GM23338 (cell line): ENCODE measurements around the gene SRMS. TPM values are rescaled to one million over a fixed set of nuclear protein-coding genes. Genes with fewer than 3 reads are reported as not detected.

ENCODE experiments used
- ATAC-seq: fragments of 200-7000 bp; cut with Tn5 transposase; 3 replicates; pipeline ENCODE4 v1.9.1; 2020
- DNase-seq: peaks from one replicate; pipeline ENCODE4 v3.0.0-alpha.2; 2015; ENCODE audit warnings: low spot score
- H2AFZ ChIP-seq: fragments of 200-600 bp; sonication (generic); 2 replicates; pipeline ENCODE4 v1.8.0; 2016; ENCODE audit warnings: antibody characterized with exemption, mild to moderate bottlenecking, moderate library complexity
- H3F3A ChIP-seq: fragments of 200-600 bp; sonication (generic); replicated peaks from 2 replicates; pipeline ENCODE4 v1.8.0; 2017; ENCODE audit warnings: antibody characterized with exemption, mixed run types, low read depth
- H3K27ac ChIP-seq: fragments of 200-600 bp; sonication (generic); 2 replicates; pipeline ENCODE4 v1.6.1; 2016; ENCODE audit warnings: low read depth
- H3K27me3 ChIP-seq: fragments of 200-600 bp; sonication (generic); 2 replicates; pipeline ENCODE4 v1.8.0; 2016; ENCODE audit warnings: mild to moderate bottlenecking, mixed run types, moderate library complexity; ENCODE audit not compliant: insufficient read depth
- H3K36me3 ChIP-seq: fragments of 200-600 bp; sonication (generic); 2 replicates; pipeline ENCODE4 v1.8.0; 2016; ENCODE audit warnings: mild to moderate bottlenecking; ENCODE audit not compliant: insufficient read depth
- H3K4me1 ChIP-seq: fragments of 200-600 bp; sonication (generic); 2 replicates; pipeline ENCODE4 v1.8.0; 2016; ENCODE audit warnings: mild to moderate bottlenecking, moderate library complexity; ENCODE audit not compliant: insufficient read depth
- H3K4me2 ChIP-seq: fragments of 200-600 bp; sonication (generic); 2 replicates; pipeline ENCODE4 v1.7.1; 2017; ENCODE audit warnings: mixed run types
- H3K4me3 ChIP-seq: fragments of 200-600 bp; sonication (generic); 2 replicates; pipeline ENCODE4 v1.6.1; 2016; ENCODE audit warnings: mixed run types
- H3K79me2 ChIP-seq: fragments of 200-600 bp; sonication (generic); replicated peaks from 2 replicates; pipeline ENCODE4 v1.8.0; 2017; ENCODE audit warnings: mild to moderate bottlenecking; ENCODE audit not compliant: insufficient read depth
- H3K9me2 ChIP-seq: fragments of 200-600 bp; sonication (generic); 2 replicates; pipeline ENCODE4 v1.8.0; 2017; ENCODE audit not compliant: insufficient read depth
- H4K20me1 ChIP-seq: fragments of 200-600 bp; sonication (generic); replicated peaks from 2 replicates; pipeline ENCODE4 v1.8.0; 2017; ENCODE audit warnings: mild to moderate bottlenecking; ENCODE audit not compliant: insufficient read depth
- H3K27ac Mint-ChIP-seq: 2 replicates; pipeline ENCODE4 v1.8.0; 2020; ENCODE audit warnings: inconsistent platforms, mild to moderate bottlenecking, moderate library complexity, mixed read lengths
- H3K27me3 Mint-ChIP-seq: 3 replicates; pipeline ENCODE4 v1.8.0; 2022; ENCODE audit warnings: low read depth, mild to moderate bottlenecking, moderate library complexity, mixed read lengths, inconsistent platforms; ENCODE audit not compliant: insufficient read depth, poor library complexity
- H3K36me3 Mint-ChIP-seq: 3 replicates; pipeline ENCODE4 v1.8.0; 2021; ENCODE audit warnings: low read depth, mild to moderate bottlenecking, inconsistent platforms, moderate library complexity, mixed read lengths
- H3K4me1 Mint-ChIP-seq: 3 replicates; pipeline ENCODE4 v1.8.0; 2020; ENCODE audit warnings: mild to moderate bottlenecking, inconsistent platforms, mixed read lengths
- H3K4me3 Mint-ChIP-seq: 3 replicates; pipeline ENCODE4 v1.8.0; 2021; ENCODE audit warnings: moderate library complexity, mild to moderate bottlenecking, inconsistent platforms, mixed read lengths
- H3K9me3 Mint-ChIP-seq: 3 replicates; pipeline ENCODE4 v1.8.0; 2020; ENCODE audit warnings: moderate library complexity, mild to moderate bottlenecking, inconsistent platforms, mixed read lengths
- CREB1 ChIP-seq: fragments of 250-450 bp; sonication (Bioruptor Pico); IDR thresholded peaks from 2 replicates; pipeline ENCODE4 v1.5.0; 2020; ENCODE audit warnings: low read depth, mild to moderate bottlenecking, moderate library complexity
- EZH2 ChIP-seq: fragments of 200-600 bp; sonication (generic); IDR thresholded peaks from one replicate; pipeline ENCODE4 v1.8.0; 2017; ENCODE audit warnings: antibody characterized with exemption, mild to moderate bottlenecking, low read depth; ENCODE audit not compliant: unreplicated experiment
- EZH2phosphoT487 ChIP-seq: fragments of 200-600 bp; sonication (generic); IDR thresholded peaks from one replicate; pipeline ENCODE4 v1.8.1; 2018; ENCODE audit warnings: antibody characterized with exemption; ENCODE audit not compliant: unreplicated experiment
- JUNB ChIP-seq: IDR thresholded peaks from one replicate; pipeline ENCODE4 v1.6.1; 2016; ENCODE audit warnings: antibody characterized with exemption; ENCODE audit not compliant: unreplicated experiment
- NANOG ChIP-seq: IDR thresholded peaks from 2 replicates; pipeline ENCODE4 v1.6.1; 2016; ENCODE audit warnings: antibody characterized with exemption, borderline replicate concordance
- POLR2AphosphoS5 ChIP-seq: IDR thresholded peaks from 2 replicates; pipeline ENCODE4 v1.6.1; 2016; ENCODE audit warnings: antibody characterized with exemption, low read depth
- STAT1 ChIP-seq: IDR thresholded peaks from one replicate; pipeline ENCODE4 v1.6.1; 2016; ENCODE audit warnings: antibody characterized with exemption; ENCODE audit not compliant: unreplicated experiment
- ZNF114 ChIP-seq: fragments of 250-450 bp; sonication (Bioruptor Pico); IDR thresholded peaks from 2 replicates; pipeline ENCODE4 v1.5.0; 2020; ENCODE audit warnings: mild to moderate bottlenecking, moderate library complexity
- ZNF331 ChIP-seq: fragments of 250-450 bp; sonication (Bioruptor Pico); IDR thresholded peaks from 2 replicates; pipeline ENCODE4 v1.5.0; 2020; ENCODE audit warnings: low read depth, mild to moderate bottlenecking, moderate library complexity
- polyA plus RNA-seq: library from polyadenylated mRNA; unstranded; fragments of >200 nt; fragmentation: Nextera tagmentation; extraction: Ambion mirVana; gene quantifications from 2 replicates; pipeline ENCODE4 v1.2.1, GENCODE V29; 2016
- total RNA-seq: library from RNA; depleted of rRNA; stranded (reverse); fragments of >200 nt; shearing (Covaris generic); gene quantifications from 2 replicates; pipeline ENCODE4 v1.2.3, GENCODE V29; 2014
- TF ChIP-seq, protein P1 (sequence below), 2 experiments: fragments of 200-600 bp in 1 of 2; sonication (generic) in 1 of 2; conservative IDR thresholded peaks; 2 replicates each; pipeline versions ENCODE4 v1.5.1 to v1.6.1; 2016 to 2017; ENCODE audit warnings: antibody characterized with exemption in 2 of 2, low read depth in 2 of 2, mild to moderate bottlenecking in 2 of 2, moderate library complexity in 1 of 2
- TF ChIP-seq, protein P2 (sequence below): fragments of 250-450 bp; sonication (Bioruptor Pico); IDR thresholded peaks from 2 replicates; pipeline ENCODE4 v1.5.0; 2020; ENCODE audit warnings: mild to moderate bottlenecking, moderate library complexity
- TF ChIP-seq, protein P3 (sequence below): IDR thresholded peaks from 2 replicates; pipeline ENCODE4 v1.6.1; 2016; ENCODE audit warnings: antibody characterized with exemption
- TF ChIP-seq, protein P4 (sequence below): IDR thresholded peaks from one replicate; pipeline ENCODE4 v1.6.1; 2018; ENCODE audit warnings: antibody characterized with exemption; ENCODE audit not compliant: unreplicated experiment

Gene SRMS
- total and polyA plus RNA-seq, 2 experiments from 2014 or later = 0.23 to 0.59 TPM

DNA sequence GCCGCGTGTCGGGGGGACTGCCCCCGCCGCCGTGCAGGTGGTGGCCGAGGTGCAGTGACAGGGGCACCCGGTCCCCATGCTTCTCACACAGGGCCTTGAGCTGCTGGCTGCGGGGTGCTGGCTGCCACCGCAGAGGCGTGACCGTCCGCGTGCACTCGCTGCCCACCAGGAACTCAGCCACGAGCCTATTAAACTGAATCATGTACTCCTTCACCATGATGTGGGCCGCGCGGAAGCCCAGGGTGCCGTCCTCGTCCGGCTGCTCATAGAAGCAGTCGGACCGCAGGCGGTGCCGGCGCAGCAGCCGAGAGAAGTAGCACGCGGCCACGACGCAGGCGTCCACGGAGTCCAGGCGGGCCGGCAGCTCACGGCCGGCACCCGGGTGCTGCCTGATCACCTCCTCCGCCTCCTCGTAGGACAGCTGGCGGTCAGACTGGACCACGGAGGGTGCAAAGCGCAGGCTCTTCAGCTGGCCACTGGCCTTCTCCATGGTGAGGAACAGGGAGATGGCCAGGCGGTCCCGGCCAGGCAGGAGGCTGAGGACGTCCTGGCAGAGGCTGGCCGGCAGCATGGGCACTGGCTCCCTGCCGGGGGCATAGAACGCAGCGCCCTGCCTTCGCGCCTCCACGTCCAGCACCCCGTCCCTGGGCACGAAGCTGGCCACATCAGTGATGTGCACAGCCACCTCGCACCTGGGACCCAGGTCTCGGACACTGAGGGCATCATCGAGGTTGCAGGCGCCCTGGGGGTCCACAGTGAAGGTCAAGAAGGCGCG, 16.7 kb upstream of the SRMS start:
- TF ChIP-seq ZNF331 (CRISPR knock-in tag) = no peak
- TF ChIP-seq, protein P1, sequence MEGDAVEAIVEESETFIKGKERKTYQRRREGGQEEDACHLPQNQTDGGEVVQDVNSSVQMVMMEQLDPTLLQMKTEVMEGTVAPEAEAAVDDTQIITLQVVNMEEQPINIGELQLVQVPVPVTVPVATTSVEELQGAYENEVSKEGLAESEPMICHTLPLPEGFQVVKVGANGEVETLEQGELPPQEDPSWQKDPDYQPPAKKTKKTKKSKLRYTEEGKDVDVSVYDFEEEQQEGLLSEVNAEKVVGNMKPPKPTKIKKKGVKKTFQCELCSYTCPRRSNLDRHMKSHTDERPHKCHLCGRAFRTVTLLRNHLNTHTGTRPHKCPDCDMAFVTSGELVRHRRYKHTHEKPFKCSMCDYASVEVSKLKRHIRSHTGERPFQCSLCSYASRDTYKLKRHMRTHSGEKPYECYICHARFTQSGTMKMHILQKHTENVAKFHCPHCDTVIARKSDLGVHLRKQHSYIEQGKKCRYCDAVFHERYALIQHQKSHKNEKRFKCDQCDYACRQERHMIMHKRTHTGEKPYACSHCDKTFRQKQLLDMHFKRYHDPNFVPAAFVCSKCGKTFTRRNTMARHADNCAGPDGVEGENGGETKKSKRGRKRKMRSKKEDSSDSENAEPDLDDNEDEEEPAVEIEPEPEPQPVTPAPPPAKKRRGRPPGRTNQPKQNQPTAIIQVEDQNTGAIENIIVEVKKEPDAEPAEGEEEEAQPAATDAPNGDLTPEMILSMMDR (conservative IDR thresholded peaks at IDR 0.05; ENCODE audit: low read depth in 2 of 2) = no peak
- TF ChIP-seq, protein P2, sequence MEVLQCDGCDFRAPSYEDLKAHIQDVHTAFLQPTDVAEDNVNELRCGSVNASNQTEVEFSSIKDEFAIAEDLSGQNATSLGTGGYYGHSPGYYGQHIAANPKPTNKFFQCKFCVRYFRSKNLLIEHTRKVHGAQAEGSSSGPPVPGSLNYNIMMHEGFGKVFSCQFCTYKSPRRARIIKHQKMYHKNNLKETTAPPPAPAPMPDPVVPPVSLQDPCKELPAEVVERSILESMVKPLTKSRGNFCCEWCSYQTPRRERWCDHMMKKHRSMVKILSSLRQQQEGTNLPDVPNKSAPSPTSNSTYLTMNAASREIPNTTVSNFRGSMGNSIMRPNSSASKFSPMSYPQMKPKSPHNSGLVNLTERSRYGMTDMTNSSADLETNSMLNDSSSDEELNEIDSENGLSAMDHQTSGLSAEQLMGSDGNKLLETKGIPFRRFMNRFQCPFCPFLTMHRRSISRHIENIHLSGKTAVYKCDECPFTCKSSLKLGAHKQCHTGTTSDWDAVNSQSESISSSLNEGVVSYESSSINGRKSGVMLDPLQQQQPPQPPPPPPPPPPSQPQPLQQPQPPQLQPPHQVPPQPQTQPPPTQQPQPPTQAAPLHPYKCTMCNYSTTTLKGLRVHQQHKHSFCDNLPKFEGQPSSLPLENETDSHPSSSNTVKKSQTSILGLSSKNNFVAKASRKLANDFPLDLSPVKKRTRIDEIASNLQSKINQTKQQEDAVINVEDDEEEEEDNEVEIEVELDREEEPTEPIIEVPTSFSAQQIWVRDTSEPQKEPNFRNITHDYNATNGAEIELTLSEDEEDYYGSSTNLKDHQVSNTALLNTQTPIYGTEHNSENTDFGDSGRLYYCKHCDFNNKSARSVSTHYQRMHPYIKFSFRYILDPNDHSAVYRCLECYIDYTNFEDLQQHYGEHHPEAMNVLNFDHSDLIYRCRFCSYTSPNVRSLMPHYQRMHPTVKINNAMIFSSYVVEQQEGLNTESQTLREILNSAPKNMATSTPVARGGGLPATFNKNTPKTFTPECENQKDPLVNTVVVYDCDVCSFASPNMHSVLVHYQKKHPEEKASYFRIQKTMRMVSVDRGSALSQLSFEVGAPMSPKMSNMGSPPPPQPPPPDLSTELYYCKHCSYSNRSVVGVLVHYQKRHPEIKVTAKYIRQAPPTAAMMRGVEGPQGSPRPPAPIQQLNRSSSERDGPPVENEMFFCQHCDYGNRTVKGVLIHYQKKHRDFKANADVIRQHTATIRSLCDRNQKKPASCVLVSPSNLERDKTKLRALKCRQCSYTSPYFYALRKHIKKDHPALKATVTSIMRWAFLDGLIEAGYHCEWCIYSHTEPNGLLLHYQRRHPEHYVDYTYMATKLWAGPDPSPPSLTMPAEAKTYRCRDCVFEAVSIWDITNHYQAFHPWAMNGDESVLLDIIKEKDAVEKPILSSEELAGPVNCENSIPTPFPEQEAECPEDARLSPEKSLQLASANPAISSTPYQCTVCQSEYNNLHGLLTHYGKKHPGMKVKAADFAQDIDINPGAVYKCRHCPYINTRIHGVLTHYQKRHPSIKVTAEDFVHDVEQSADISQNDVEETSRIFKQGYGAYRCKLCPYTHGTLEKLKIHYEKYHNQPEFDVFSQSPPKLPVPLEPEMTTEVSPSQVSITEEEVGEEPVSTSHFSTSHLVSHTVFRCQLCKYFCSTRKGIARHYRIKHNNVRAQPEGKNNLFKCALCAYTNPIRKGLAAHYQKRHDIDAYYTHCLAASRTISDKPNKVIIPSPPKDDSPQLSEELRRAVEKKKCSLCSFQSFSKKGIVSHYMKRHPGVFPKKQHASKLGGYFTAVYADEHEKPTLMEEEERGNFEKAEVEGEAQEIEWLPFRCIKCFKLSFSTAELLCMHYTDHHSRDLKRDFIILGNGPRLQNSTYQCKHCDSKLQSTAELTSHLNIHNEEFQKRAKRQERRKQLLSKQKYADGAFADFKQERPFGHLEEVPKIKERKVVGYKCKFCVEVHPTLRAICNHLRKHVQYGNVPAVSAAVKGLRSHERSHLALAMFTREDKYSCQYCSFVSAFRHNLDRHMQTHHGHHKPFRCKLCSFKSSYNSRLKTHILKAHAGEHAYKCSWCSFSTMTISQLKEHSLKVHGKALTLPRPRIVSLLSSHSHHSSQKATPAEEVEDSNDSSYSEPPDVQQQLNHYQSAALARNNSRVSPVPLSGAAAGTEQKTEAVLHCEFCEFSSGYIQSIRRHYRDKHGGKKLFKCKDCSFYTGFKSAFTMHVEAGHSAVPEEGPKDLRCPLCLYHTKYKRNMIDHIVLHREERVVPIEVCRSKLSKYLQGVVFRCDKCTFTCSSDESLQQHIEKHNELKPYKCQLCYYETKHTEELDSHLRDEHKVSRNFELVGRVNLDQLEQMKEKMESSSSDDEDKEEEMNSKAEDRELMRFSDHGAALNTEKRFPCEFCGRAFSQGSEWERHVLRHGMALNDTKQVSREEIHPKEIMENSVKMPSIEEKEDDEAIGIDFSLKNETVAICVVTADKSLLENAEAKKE (CRISPR knock-in tag) = no peak
- no peak for TF ChIP-seq POLR2AphosphoS5
- TF ChIP-seq EZH2 = no peak
- no peak for TF ChIP-seq CREB1 (CRISPR knock-in tag)
- no peak for TF ChIP-seq ZNF114 (CRISPR knock-in tag)
- TF ChIP-seq JUNB = no peak
- no peak for TF ChIP-seq EZH2phosphoT487
- no peak for TF ChIP-seq STAT1
- TF ChIP-seq, protein P3, sequence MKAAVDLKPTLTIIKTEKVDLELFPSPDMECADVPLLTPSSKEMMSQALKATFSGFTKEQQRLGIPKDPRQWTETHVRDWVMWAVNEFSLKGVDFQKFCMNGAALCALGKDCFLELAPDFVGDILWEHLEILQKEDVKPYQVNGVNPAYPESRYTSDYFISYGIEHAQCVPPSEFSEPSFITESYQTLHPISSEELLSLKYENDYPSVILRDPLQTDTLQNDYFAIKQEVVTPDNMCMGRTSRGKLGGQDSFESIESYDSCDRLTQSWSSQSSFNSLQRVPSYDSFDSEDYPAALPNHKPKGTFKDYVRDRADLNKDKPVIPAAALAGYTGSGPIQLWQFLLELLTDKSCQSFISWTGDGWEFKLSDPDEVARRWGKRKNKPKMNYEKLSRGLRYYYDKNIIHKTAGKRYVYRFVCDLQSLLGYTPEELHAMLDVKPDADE = no peak
- TF ChIP-seq, protein P4, sequence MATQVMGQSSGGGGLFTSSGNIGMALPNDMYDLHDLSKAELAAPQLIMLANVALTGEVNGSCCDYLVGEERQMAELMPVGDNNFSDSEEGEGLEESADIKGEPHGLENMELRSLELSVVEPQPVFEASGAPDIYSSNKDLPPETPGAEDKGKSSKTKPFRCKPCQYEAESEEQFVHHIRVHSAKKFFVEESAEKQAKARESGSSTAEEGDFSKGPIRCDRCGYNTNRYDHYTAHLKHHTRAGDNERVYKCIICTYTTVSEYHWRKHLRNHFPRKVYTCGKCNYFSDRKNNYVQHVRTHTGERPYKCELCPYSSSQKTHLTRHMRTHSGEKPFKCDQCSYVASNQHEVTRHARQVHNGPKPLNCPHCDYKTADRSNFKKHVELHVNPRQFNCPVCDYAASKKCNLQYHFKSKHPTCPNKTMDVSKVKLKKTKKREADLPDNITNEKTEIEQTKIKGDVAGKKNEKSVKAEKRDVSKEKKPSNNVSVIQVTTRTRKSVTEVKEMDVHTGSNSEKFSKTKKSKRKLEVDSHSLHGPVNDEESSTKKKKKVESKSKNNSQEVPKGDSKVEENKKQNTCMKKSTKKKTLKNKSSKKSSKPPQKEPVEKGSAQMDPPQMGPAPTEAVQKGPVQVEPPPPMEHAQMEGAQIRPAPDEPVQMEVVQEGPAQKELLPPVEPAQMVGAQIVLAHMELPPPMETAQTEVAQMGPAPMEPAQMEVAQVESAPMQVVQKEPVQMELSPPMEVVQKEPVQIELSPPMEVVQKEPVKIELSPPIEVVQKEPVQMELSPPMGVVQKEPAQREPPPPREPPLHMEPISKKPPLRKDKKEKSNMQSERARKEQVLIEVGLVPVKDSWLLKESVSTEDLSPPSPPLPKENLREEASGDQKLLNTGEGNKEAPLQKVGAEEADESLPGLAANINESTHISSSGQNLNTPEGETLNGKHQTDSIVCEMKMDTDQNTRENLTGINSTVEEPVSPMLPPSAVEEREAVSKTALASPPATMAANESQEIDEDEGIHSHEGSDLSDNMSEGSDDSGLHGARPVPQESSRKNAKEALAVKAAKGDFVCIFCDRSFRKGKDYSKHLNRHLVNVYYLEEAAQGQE = no peak
- no peak for TF ChIP-seq NANOG
- Histone ChIP-seq H3K36me3 (no peaks in the 10 kb centered on the region), H3K27me3 (no peaks in the 10 kb centered on the region), H3K27ac (no peak overlapping the region), H3K79me2 (no peaks in the 10 kb centered on the region), H3K4me3 (no peak overlapping the region), H2AFZ (no peak overlapping the region), H3K9me2 (no peaks in the 10 kb centered on the region), H4K20me1 (no peaks in the 10 kb centered on the region), H3K4me2 (no peak overlapping the region), H3F3A (no peaks in the 10 kb centered on the region), H3K4me1 (no peaks in the 10 kb centered on the region)
- H3K4me3 Mint-ChIP-seq = no peak overlapping the region
- no peak overlapping the region for H3K27ac Mint-ChIP-seq
- no peak for DNase-seq
- H3K4me1 Mint-ChIP-seq = no peaks in the 10 kb centered on the region
- peaks cover 2% of the 10 kb centered on the region; the same call in 2 of the 3 replicates for H3K9me3 Mint-ChIP-seq
- peaks cover 3% of the 10 kb centered on the region; the same call in 1 of the 3 replicates for H3K36me3 Mint-ChIP-seq
- no peak for ATAC-seq
- no peaks in the 10 kb centered on the region for H3K27me3 Mint-ChIP-seq
